Right renal pelvis (tissue), 4 donors: ENCODE measurements around the gene NHERF2. TPM values are rescaled to one million over a fixed set of nuclear protein-coding genes. Genes with fewer than 3 reads are reported as not detected.
"Not testable (repeated sequence)": the region's sequence is repeated elsewhere in the genome, so short reads cannot be mapped to it uniquely, and the experiment has no call there.

Experiments used
- DNase-seq, 4 donors: peaks; one replicate each; pipeline ENCODE4 v3.0.0-alpha.2; 2013; ENCODE audit warnings: low read depth in 4 of 4, low spot score in 3 of 4, missing footprints in 1 of 4
- polyA plus RNA-seq, 4 donors: library from polyadenylated mRNA; unstranded; fragments of 120-200 nt; gene quantifications; one replicate each; pipeline ENCODE4 v1.2.1, GENCODE V29; 2013; ENCODE audit not compliant: insufficient read length in 4 of 4

Gene NHERF2
- polyA plus RNA-seq, 4 donors, result 117 to 185 (median 126) TPM

DNA sequence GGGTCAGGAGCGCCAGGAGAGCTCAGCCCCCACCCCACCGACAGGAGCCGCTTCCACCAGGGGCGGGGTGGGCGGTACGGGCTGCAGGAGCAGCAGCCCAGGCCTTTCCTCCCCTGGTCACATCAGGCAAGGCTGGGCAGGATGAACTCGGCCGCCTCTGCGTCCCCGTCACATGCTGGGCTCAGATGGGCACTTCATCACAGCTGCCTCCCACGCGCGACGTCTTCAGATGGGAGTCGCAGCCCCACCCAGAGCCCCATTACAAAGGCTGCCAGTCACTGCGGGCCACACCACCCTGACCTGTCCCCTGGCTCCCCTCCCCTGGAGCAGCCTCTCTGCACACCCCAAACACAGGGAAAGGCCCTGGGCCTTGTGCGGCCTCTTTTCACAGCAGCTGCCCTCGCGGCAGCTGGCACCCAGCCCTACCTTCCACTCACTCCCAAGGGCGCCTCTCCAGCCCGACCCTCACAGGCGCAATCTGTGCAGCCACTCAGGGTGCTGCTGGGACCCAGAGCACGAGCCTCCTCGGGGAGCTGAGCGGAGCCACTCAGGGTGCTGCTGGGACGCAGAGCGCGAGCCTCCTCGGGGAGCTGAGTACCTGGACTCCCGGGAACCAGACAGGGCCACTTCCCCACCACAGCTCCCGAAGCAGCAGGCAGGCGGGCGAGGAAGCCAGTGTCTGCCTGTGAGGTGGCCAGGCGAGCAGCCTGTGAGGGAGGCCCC lies 21.7 kb upstream of the NHERF2 start:
- DNase-seq, result no peak

DNA sequence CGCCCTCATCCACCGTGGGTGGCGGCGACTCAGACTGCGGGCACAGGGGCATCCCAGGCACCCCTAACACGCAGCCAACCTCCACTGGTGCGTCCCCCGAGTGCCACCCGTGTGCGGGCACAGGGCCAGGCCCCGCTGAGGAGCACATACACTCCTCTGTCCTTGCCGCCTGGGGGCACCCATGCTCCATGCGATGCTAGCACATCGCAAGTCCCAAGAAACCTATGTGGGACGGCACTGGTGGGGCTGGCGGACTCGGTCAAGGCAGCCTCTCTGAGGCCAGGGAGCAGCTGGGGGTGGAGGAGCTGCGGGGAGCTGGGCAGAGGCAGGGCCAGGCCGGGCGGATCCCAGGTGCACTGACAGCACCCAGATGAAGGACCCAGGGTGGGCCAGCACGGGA lies 21.1 kb upstream of the NHERF2 start:
- DNase-seq, result no peak

DNA sequence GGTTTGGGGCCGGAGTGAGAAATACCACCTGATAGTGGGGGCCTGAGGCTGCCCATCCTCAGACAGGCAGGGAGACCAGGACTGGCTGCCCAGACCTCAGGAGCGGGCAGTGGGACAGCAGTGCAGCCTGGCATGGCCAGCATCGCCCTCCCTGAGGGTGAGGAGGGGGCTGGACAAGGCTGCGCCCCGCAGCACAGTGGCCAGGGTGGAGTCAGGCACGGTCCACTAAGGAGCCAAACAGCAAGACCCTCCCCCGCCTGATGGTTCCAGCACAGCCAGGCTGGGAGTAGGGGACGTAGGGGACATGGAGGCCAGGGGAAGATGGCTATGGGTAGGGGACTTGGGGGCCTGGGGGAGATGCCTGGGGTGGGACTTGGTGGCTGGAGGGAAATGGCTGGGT lies 20.4 kb upstream of the NHERF2 start:
- DNase-seq, result no peak

DNA sequence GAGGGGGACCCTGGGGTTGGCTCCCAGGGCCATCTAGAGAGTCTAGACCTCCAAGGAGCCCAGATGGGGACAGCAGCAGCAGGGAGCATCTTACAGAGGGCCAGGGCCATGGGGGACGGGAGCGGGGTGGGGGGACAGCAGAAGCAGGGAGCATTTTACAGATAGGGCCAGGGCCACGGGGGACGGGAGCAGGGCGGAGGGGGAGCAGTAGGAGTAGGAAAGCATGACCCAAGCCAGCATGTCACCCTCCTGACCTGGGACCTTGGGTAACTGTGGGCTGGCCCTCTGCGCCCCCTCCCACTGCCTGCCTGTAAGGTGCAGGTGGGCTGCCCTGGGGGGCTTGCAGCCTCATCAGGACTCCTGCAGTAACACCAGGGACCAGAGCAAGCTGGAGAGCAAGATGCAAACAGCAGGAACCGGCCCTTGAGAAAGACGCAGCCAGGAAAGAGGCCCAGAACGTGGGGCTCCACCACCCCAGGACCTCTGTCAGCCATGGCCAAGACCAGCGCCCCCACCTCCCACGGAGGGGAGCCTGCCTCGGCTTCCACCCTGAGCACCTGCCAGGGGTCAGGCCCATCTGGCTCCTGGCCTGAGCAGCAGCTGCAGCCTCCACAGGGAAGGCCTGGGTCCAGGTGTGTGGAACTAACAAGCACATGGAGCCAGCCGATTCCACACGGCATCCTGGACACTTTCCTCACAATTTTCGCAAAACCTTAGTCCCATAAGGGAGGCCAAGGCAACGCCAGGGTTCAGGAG lies 19.4 kb upstream of the NHERF2 start:
- DNase-seq, result no peak

DNA sequence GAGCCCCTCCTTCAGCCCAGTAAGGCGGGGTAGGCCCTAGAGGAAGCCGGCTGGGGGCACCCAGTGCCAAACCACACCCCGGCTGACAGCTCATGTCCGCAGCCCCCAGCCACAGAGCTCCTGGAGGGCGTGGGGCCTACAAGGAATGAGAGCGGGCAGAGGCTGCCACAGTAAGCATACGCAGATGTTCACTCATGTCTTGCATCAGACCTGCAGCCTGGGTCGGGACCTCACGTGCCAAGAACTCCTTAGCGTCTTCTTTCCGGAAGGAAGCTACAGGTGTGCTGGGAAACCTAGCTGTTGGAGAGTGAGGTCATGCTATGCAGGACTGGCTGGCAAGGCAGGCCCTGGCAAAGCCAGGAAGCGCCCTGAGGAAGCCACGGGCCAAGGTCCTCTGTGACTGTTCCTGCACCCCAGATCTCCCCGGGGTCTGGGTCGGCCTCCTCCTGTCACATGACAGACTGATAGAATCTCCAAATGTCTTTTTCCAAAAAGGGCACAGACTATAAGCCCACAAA lies 18.6 kb upstream of the NHERF2 start:
- DNase-seq, result no peak

DNA sequence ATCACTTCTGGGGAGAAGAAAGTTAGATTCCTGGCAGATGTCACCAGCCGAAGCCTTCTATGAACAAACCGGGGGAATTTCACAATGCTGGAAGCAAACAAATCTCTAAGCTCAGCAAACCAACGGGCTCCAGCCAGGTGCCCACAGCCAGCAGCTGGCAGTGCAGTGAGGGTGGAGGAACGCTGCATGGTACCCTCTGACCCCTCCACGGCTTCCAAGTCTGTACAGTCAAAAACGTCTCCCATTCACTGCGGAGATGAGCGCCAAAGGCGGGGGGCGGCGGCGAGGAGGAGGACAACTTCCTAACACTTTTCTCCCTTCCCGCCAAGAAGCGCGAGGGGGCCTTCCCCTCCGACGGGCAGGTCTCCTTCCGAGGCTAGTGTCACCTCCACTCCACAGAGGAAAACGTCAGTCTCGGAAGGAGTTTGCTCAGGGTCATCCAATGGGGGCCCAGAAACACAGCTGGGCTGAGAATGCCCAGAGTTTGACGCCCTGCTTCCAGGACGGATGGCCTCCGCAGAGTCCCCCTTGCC lies 18.0 kb upstream of the NHERF2 start:
- no peak for DNase-seq

DNA sequence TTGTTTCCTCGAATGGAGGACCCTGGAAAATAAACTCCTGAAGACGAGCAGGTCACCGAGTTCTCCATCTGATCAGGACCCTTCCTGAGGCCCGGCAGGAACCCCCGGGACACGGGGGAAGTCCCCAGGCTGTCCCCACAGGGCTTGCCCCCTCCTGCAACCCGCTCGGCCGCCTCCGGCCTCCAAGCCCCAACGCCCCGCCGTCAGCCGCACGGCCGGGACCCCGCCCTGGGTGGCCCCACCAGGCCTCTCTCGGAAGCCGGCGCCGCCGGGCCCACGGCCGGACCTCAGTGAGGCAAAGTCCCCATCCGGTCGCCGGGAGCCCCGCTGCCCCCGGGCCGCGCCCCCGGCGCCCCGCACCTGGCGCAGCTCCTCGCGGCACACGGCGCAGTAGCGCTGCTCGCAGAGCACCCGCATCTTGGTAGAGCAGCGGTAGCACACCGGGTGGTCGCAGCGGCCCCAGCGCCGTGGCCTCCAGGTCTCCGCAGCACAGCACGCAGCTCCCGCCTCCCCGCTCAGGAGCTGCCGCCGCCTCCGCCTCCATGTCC lies 17.5 kb upstream of the NHERF2 start:
- no peak for DNase-seq

DNA sequence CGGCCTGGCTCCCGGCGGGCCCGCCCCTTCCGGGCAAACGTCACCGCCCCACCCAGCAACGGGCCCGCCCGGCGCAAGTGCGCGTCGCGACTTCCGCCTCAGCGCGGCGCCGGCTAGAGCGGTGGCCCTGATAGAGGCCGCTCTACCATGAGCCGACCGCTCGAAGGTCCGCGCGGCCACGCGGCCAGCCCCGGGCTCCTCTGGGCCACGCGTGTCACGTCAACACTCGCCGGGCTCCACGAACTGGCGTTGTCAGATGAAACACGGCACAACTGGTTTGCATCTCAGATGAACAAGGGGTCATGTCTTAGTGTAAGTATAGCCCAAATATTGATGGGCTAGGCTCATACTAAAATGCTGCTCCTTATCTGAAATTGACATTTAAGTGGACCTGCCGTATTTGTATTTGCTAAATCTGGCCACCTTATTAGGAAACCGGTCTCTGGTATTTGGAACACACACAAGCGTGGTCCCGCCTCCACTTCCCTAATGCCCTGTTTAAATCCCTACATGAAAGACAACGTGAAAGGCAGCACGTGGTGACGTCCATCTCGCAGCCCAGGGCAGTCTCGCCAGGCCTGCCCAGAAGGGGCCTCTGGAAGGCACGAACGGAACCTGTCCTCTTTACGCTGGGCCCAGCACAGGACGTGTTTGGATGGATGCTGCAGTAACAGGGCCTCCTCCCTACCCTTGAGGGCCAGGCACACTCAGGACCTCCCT lies 16.8 kb upstream of the NHERF2 start, which contains the start of gene ZNF598:
Gene ZNF598 (minus strand): TSS at position 31 of the 720 bp plus-strand sequence.
- peak in 2 of 4 donors; percentile 77 to 80 for DNase-seq

DNA sequence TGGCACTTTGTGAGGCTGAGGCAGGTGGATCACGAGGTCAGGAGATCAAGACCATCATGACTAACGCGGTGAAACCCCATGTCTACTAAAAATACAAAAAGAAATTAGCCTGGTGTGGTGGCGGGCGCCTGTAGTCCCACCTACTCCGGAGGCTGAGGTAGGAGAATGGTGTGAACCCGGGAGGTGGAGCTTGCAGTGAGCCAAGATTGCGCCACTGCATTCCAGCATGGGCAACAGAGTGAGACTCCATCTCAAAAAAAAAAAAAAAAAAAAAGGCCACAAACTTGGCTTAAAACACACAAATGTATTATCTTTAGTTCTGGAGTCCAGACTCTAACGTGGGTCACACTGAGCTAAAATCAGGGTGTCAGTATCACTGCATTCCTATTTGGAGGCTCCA lies 15.0 kb upstream of the NHERF2 start:
- not testable (repeated sequence) for DNase-seq

DNA sequence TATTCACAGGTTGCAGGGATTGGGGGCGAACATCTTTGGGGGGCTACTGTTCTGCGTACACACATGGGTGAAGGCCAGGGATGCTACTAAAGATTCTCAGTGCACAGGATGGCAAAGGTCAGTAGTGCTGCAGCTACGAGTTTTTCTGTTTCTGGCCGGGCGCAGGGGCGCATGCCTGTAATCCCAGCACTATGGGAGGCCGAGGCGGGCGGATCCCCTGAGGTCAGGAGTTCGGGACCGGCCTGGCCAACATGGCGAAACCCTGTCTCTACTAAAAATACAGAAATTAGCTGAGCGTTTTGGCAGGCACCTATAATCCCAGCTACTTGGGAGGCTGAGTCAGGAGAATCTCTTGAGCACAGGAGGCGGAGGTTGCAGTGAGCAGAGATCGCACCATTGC lies 13.2 kb upstream of the NHERF2 start:
- no peak for DNase-seq

DNA sequence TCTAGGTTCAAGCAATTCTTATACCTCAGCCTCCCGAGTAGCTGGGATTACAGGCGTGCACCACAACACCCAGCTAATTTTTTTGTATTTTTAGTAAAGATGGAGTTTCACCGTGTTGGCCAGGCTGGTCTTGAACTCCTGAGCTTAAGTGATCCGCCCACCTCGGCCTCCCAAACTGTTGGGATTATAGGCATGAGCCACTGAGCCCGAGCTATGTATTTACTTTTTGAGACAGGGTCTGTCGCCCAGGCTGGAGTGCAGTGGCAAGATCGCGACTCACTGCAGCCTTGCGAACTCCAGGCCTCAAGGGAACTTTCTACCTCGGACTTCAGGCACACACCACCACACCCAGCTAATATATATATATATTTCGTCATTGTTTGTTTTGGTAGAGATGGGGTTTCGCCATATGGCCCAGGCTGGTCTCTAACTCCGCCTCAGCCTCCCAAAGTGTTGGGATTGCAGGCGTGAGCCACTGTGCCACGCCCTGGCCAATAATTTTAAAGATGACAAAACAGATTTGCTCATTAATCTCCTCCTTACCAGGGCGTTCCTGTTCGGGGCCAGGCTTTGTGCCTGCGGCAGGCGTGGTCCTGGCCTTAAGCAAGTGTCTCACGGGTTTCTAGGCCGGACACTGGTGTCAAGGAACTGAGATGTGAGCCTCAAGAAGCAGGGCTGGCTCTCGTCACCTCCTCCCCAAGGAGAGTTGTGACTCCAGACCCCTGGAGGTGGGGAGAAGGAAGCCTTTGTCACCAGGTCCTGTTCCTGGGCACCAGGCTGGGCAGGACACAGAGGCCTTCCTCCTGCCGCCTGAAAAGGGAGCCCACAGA lies 11.4 kb upstream of the NHERF2 start:
- no peak for DNase-seq

DNA sequence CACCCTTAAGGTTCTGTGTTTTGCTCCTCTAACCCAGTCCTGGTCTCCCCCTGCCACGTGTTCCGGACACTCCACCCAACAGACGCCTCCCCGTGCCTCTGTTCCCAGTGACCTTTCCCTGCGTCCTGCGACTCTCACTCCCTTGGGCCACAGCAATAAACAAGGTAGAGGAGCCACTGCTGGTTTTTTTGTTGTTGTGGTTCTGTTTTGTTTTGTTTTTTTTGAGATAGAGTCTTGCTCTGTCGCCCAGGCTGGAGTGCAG lies 10.8 kb upstream of the NHERF2 start:
- no peak for DNase-seq

DNA sequence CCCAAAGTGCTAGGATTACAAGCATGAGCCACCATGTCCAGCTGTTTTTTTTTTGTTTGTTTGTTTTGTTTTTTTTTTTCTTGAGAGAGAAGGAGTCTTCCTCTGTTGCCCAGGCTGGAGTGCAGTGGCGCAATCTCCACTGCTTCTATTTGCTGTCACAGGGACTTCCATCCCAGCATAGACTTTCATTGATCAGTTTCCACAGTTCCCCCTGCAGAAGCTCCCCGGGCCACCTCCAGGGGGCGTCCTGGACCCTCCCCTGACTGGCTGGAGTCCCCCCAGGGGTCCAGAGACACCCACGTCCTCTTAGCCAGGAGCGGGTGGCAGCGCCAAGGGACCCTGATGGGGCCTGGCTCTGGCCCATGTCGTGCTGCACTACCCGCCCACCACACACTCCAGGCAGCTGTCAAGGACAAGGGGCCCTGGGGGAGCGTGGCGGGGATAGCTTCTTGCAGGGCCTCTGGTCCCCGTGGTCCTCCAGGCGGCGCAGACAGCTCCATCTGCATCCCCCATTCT lies 10.2 kb upstream of the NHERF2 start:
- DNase-seq, result no peak

DNA sequence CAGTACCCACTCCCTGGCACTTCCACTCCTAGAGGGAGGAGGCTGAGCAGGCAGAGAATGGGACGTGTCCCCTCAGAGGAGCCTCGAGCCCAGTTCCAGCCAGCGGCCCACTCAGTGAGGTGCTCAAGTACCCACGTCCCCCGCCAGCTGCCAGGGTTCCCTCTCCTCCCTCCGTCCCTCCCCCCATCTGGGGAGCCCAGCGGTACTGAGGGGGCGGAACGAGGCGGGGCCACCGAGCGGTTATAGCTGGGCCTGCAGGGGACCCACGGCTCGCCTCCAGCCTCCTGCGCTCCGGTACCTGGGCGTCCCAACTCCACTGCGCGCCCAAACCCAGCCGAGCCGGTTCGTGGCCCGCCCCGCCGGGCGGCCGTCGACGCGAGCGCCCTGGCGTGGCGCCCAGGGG lies 7.2 kb upstream of the NHERF2 start, which contains the start of gene NPW:
Gene NPW (plus strand): TSS at position 268 of the 403 bp plus-strand sequence.
- no peak for DNase-seq

DNA sequence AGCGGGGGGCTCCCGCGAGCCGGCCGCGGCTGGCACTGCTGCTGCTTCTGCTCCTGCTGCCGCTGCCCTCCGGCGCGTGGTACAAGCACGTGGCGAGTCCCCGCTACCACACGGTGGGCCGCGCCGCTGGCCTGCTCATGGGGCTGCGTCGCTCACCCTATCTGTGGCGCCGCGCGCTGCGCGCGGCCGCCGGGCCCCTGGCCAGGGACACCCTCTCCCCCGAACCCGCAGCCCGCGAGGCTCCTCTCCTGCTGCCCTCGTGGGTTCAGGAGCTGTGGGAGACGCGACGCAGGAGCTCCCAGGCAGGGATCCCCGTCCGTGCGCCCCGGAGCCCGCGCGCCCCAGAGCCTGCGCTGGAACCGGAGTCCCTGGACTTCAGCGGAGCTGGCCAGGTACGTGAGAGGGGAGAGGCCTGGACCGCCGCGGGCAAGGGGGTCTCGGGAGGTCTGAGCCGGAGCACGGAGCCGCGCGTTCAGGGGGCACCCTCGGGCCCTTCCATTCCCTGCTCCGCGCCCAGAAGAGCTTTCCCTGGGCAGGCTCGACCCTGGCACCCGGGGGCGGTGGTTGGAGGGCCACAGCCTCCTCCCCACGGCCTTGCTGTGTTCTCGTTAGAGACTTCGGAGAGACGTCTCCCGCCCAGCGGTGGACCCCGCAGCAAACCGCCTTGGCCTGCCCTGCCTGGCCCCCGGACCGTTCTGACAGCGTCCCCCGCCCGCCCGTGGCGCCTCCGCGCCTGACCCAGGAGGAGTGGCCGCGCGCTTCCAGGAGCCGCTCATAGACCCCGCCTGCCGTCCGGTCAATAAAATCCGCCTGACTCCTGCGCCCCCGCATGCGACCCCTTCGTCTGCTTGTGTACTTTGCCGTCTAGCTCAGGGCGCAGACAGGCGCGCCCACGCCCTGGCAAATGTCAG lies 6.5 kb upstream of the NHERF2 start:
- DNase-seq, result peak in 1 of 4 donors; percentile 54

DNA sequence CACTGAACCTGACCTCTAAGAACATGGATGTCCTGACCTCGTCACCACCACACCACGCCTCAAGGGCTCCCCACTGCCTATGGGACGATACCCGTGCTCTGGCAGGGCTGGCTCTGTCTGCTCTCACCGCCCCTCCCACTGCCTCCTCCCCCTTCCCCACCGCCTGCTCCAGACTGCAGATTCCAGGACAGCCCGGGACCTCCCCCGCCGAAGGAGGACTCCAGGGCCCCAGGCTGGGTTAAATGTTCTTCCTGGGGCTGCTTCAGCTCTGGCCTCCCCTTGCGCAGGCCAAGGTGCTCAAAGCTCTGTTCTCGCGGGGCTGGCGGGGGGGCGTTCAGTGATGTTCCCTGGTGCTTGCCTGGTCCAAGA lies 4.0 kb upstream of the NHERF2 start:
- DNase-seq, result no peak

DNA sequence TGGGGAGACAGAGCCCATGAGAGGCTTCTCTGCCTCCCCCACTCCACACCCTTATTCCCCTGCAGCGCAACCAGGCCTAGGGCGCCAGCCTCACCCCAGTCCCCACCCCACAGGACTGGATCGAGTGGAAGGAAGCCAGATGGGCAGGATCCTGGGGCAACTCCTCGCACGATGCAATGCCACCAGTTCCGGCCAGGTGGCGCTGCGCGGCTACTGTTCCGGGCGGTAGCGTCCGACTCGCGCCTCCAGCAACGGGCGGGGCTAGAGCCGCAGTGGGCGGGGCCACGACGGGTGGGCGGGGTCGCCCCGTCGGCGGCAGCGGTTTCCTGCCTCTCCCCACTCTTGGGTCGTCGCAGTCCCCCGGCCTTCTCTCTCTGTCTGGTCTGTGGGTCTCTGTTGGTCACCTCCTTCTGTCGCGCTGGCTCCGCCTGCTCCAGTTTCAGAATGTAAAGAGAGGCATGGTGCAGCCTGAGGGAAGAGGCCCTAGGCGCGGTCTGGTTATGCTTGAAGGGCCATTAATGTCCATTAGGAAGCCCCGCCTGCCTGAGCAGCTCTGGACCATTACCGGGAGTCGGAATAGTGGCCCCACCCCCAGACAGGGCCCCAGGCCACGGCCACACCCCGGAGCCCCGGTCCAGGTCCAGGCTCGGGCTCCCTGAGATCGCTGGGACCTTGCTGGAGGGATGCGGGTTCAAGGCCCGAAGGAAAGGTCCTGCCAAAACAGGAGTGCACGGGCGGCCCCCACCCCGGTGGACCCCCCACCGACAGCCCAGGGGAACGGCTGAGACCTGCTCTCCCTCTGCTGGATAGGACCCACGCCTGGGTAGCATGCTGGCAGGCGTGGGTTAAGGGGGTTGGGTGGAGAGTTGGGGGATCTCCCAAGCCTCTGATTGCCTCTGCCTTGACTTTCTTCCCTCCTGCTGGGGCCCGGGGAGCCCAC lies 3.3 kb upstream of the NHERF2 start:
- peak in 3 of 4 donors; percentile 83 to 92 (median 83) for DNase-seq

DNA sequence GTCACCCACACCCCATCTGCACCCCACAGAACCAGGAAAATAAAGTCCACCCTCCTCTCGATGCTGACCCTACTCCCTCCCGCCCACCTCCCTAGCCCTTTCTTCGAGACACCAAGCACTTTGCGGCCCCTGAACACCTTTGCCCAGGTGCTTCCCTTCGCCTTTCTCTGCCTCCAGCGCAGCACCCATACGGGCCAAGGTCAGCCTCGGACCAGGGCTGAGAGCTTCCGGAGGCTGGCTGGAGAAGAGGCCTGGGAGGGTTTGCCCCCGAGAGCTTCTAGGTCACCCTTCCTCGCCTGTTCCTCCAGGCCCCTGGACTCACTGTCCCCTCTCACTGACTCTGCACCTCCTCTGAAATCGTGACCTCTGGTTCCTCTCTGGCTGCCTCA lies 2.7 kb upstream of the NHERF2 start:
- no peak for DNase-seq
